ENCODE data around the gene RERE. TPM values are rescaled to one million over a fixed set of nuclear protein-coding genes. Genes with fewer than 3 reads are reported as not detected.

The RERE gene
- polyA plus RNA-seq, 2 donors = 14.0 to 24.4 TPM

DNA sequence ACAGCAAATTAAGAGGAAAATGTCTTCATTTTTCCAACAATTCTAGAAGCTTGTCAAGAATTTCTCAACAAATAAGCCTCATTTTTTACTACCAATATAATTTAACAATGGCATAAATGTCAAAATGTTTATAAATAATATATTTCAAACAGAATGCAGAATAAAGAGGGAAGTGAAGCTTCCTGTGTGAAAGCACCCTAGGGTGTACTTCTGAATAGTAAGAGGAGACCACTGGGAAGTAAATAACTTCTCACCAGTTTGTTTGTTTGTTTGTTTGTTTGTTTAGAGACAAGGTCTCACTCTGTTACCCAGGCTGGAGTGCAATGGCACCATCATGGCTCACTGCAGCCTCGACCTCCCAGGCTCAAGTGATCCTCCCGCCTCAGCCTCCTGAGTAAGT is 255.2 kb downstream of the RERE start:
- Histone ChIP-seq H3K4me1 (ENCODE audit: control insufficient read depth in 2 of 2, insufficient read depth in 2 of 2, low read length in 1 of 2) (no peaks in the 10 kb centered on the region), H3K27ac (ENCODE audit: low read depth in 2 of 2, low read length in 1 of 2) (no peak overlapping the region), H3K27me3 (ENCODE audit: control insufficient read depth in 1 of 2, insufficient read depth in 2 of 2, low read length in 2 of 2) (no peaks in the 10 kb centered on the region), H3K9me3 (ENCODE audit: control insufficient read depth in 2 of 2, insufficient read depth in 1 of 2, low read depth in 1 of 2, low read length in 1 of 2) (no peaks in the 10 kb centered on the region), H3K36me3 (ENCODE audit: control insufficient read depth in 2 of 2, insufficient read depth in 2 of 2, low read length in 1 of 2) (no peaks in the 10 kb centered on the region), H3K4me3 (ENCODE audit: low read depth in 1 of 2, low read length in 2 of 2) (no peak overlapping the region)
- WGBS, 2 donors = 95 to 98% methylated on average over 2 of the region's 2 CpGs

DNA sequence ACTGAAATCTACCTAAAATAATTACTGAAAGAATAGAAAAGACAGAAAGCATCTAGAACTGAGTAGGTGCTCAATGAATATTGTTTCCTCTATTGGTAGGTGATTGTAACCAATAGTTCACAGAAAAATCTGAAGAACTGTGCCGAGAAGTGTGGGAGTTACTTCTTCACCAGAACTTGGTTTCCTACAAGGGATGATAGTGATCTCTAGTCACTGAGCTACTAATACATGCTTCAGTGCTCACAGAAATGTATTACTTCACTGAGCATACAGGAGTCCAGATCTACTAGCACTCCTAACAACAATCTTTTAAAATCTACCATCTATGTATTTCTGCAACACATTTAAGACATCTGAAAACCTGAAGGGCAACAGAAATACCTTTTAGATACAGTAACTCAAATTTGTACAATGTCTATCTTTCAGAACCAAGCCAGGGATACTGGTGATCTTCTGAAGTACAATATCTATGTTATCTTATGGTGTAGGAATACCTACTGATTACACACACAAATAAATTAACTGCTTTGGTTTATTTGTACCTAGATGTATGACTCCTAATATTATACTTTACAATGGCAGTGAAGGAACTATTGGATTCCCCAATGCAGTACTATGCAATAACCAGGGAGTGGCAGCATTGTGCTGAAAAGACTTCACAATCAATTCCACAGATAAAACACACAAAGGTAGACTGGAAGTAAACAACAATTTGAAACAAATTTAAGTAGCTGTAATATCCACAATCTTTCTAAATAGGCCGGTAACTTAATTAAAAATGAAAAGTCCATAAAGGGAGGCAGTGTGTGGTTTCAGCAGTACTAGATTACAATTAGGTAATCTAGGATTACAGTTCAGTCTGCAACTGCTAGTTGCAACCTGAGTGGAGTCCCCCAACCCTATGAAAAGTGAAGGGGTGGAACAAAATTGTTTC is 256.6 kb downstream of the RERE start:
- no peaks in the 10 kb centered on the region for H3K4me1 ChIP-seq (ENCODE audit: control insufficient read depth in 2 of 2, insufficient read depth in 2 of 2, low read length in 1 of 2)
- no peak overlapping the region for H3K27ac ChIP-seq (ENCODE audit: low read depth in 2 of 2, low read length in 1 of 2)
- no peaks in the 10 kb centered on the region for H3K27me3 ChIP-seq (ENCODE audit: control insufficient read depth in 1 of 2, insufficient read depth in 2 of 2, low read length in 2 of 2)
- no peak overlapping the region for H3K4me3 ChIP-seq (ENCODE audit: low read depth in 1 of 2, low read length in 2 of 2)
- no peaks in the 10 kb centered on the region for H3K9me3 ChIP-seq (ENCODE audit: control insufficient read depth in 2 of 2, insufficient read depth in 1 of 2, low read depth in 1 of 2, low read length in 1 of 2)
- WGBS, 2 donors = 35 to 39% methylated on average over 2 of the region's 2 CpGs
- H3K36me3 ChIP-seq (ENCODE audit: control insufficient read depth in 2 of 2, insufficient read depth in 2 of 2, low read length in 1 of 2) = no peaks in the 10 kb centered on the region

DNA sequence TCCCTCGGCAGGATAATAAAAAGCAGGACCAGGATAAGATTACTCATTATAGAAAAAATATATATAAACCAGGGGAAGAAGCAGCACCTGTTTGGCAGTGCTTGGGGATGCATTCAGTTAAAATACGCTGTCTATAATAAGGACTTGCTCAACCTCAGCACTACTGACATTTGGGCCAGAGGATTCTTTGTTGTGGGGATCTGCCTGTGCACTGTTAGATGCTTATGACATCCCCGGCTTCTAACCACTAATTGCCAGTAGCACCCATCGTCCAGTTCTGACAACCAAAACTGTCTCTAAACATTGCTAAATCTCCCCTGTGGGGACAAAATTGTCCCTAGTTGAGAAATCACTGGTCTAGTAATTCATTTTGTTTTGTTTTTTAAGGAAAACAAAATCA is 257.4 kb downstream of the RERE start:
- Histone ChIP-seq H3K36me3 (ENCODE audit: control insufficient read depth in 2 of 2, insufficient read depth in 2 of 2, low read length in 1 of 2) (no peaks in the 10 kb centered on the region), H3K27ac (ENCODE audit: low read depth in 2 of 2, low read length in 1 of 2) (no peak overlapping the region), H3K4me3 (ENCODE audit: low read depth in 1 of 2, low read length in 2 of 2) (no peak overlapping the region), H3K4me1 (ENCODE audit: control insufficient read depth in 2 of 2, insufficient read depth in 2 of 2, low read length in 1 of 2) (no peaks in the 10 kb centered on the region), H3K27me3 (ENCODE audit: control insufficient read depth in 1 of 2, insufficient read depth in 2 of 2, low read length in 2 of 2) (no peaks in the 10 kb centered on the region), H3K9me3 (ENCODE audit: control insufficient read depth in 2 of 2, insufficient read depth in 1 of 2, low read depth in 1 of 2, low read length in 1 of 2) (no peaks in the 10 kb centered on the region)
- 87 to 89% methylated on average over 4 of the region's 4 CpGs for whole genome bisulfite sequencing, 2 donors

DNA sequence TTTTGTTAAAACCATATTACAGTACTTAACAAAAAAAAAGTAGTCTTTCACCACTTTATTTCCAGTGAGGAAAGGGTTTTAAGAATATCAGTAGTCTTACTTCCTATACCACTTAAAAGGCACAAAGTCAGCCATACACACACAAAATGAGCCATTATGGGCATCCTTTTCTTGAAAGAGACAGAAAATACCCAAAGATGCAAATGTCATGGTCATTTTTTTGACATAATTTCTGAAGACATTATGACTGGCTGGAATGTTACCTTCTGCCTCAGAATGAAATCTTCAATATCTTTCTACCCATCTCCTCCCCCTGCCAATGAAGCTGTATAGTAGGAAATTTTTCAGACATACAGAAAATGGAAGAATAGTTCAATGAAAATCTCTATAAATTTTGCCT is 261.9 kb downstream of the RERE start:
- Histone ChIP-seq H3K4me1 (ENCODE audit: control insufficient read depth in 2 of 2, insufficient read depth in 2 of 2, low read length in 1 of 2) (peaks cover 0 to 7% of the 10 kb centered on the region in 2 donors), H3K36me3 (ENCODE audit: control insufficient read depth in 2 of 2, insufficient read depth in 2 of 2, low read length in 1 of 2) (peaks cover 0 to 8% of the 10 kb centered on the region in 2 donors), H3K9me3 (ENCODE audit: control insufficient read depth in 2 of 2, insufficient read depth in 1 of 2, low read depth in 1 of 2, low read length in 1 of 2) (no peaks in the 10 kb centered on the region), H3K27me3 (ENCODE audit: control insufficient read depth in 1 of 2, insufficient read depth in 2 of 2, low read length in 2 of 2) (no peaks in the 10 kb centered on the region), H3K27ac (ENCODE audit: low read depth in 2 of 2, low read length in 1 of 2) (no peak overlapping the region), H3K4me3 (ENCODE audit: low read depth in 1 of 2, low read length in 2 of 2) (no peak overlapping the region)

DNA sequence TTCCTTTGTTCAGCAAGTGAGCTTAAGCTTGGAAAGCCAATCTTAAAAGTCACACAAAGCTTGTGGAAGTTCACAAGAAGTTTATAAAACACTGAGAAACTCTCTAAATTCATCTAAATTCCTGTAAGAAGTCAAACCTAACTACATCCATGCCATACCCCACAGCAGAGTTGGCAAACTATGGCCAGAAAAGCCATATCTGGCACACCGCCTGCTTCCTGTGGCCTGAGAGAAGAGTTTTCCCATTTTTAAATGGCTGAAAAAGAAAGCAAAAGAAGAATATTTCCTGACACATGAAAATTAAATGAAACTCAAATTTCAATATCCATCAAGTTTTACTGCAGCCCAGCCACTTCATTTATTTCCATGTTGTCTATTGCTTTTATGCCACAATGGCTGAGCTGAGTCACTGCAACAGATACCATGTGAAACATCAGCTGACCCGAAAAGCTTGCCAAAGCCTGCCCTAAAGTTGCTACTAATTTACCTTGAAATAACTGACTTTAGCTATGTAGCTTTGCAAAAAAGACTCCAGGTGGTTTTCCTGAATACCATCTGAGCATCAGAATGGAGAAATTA is 262.4 kb downstream of the RERE start:
- no peaks in the 10 kb centered on the region for H3K9me3 ChIP-seq (ENCODE audit: control insufficient read depth in 2 of 2, insufficient read depth in 1 of 2, low read depth in 1 of 2, low read length in 1 of 2)
- WGBS, 2 donors = 81 to 90% methylated on average over 2 of the region's 2 CpGs
- peaks cover 0 to 8% of the 10 kb centered on the region in 2 donors for H3K36me3 ChIP-seq (ENCODE audit: control insufficient read depth in 2 of 2, insufficient read depth in 2 of 2, low read length in 1 of 2)
- no peak overlapping the region for H3K27ac ChIP-seq (ENCODE audit: low read depth in 2 of 2, low read length in 1 of 2)
- H3K4me1 ChIP-seq (ENCODE audit: control insufficient read depth in 2 of 2, insufficient read depth in 2 of 2, low read length in 1 of 2) = peaks cover 0 to 7% of the 10 kb centered on the region in 2 donors
- H3K4me3 ChIP-seq (ENCODE audit: low read depth in 1 of 2, low read length in 2 of 2) = no peak overlapping the region
- H3K27me3 ChIP-seq (ENCODE audit: control insufficient read depth in 1 of 2, insufficient read depth in 2 of 2, low read length in 2 of 2) = no peaks in the 10 kb centered on the region

DNA sequence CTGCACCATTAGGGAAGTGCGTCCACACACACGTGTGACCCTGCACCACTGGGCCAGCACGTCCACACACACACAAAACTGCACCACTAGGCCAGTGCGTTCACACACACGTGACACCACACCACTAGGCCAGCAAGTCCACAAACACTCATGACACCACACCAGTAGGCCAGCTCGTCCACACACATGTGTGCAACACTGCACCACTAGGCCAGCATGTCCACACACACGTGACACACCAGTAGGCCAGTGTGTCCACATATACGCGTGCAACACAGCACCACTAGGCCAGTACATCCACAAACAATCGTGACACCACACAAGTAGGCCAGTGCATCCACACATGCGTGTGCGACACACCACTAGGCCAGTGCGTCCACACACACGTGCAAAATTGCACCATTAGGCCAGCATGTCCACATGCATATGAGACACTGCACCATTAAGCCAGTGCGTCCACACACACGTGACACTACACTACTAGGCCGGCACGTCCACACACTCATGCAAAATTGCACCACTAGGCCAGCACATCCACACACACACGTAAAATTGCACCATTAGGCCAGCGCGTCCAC is 264.5 kb downstream of the RERE start:
- no peaks in the 10 kb centered on the region for H3K9me3 ChIP-seq (ENCODE audit: control insufficient read depth in 2 of 2, insufficient read depth in 1 of 2, low read depth in 1 of 2, low read length in 1 of 2)
- H3K36me3 ChIP-seq (ENCODE audit: control insufficient read depth in 2 of 2, insufficient read depth in 2 of 2, low read length in 1 of 2) = peaks cover 0 to 8% of the 10 kb centered on the region in 2 donors
- H3K4me1 ChIP-seq (ENCODE audit: control insufficient read depth in 2 of 2, insufficient read depth in 2 of 2, low read length in 1 of 2) = peaks cover 0 to 7% of the 10 kb centered on the region in 2 donors
- WGBS, 2 donors = 95 to 96% methylated on average over 21 of the region's 21 CpGs
- H3K27me3 ChIP-seq (ENCODE audit: control insufficient read depth in 1 of 2, insufficient read depth in 2 of 2, low read length in 2 of 2) = no peaks in the 10 kb centered on the region
- no peak overlapping the region for H3K4me3 ChIP-seq (ENCODE audit: low read depth in 1 of 2, low read length in 2 of 2)
- no peak overlapping the region for H3K27ac ChIP-seq (ENCODE audit: low read depth in 2 of 2, low read length in 1 of 2)

DNA sequence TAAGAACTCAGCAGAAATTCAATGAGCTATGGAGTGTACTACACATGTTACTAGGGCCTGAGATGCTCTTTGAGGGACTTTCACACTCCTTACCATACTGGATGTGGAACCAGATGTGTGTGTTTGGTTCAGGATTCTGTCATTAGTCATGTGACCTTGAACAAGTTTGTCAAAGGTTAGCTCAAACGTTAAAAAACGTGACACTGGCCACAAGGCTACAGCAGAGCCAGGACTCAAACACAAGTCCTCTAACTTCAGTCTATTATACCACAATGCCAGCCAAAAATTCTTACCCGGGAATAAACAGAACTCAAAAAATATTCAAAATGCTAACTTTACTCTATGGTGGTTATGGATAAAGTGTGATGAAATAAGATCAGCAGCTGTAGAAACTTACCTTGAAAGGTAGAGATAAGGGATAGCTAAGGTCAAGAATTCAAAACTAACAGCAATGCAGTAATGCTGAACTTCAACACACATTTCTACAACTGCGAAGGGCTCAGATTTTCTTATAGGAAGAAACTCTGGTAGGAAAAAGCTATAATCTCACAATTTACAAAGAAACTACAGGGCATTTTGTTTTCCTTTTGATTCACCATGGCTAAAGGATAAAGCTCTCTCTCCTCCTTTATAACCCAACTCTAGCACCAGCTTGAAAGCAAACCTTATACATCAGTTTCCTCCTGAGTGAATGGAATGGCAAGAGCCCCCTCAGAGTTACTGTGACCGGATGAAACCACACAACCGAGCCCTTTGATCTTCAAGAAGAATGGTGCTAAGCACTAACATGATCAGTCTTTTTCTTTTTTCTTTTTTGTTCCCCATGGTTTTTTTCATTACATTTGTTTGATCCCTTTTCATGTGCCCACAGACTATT is 265.6 kb downstream of the RERE start:
- H3K4me3 ChIP-seq (ENCODE audit: low read depth in 1 of 2, low read length in 2 of 2) = no peak overlapping the region
- H3K27me3 ChIP-seq (ENCODE audit: control insufficient read depth in 1 of 2, insufficient read depth in 2 of 2, low read length in 2 of 2) = no peaks in the 10 kb centered on the region
- peaks cover 0 to 7% of the 10 kb centered on the region in 2 donors for H3K4me1 ChIP-seq (ENCODE audit: control insufficient read depth in 2 of 2, insufficient read depth in 2 of 2, low read length in 1 of 2)
- no peaks in the 10 kb centered on the region for H3K9me3 ChIP-seq (ENCODE audit: control insufficient read depth in 2 of 2, insufficient read depth in 1 of 2, low read depth in 1 of 2, low read length in 1 of 2)
- peaks cover 0 to 8% of the 10 kb centered on the region in 2 donors for H3K36me3 ChIP-seq (ENCODE audit: control insufficient read depth in 2 of 2, insufficient read depth in 2 of 2, low read length in 1 of 2)
- WGBS, 2 donors = 59 to 67% methylated on average over 6 of the region's 6 CpGs
- H3K27ac ChIP-seq (ENCODE audit: low read depth in 2 of 2, low read length in 1 of 2) = no peak overlapping the region

DNA sequence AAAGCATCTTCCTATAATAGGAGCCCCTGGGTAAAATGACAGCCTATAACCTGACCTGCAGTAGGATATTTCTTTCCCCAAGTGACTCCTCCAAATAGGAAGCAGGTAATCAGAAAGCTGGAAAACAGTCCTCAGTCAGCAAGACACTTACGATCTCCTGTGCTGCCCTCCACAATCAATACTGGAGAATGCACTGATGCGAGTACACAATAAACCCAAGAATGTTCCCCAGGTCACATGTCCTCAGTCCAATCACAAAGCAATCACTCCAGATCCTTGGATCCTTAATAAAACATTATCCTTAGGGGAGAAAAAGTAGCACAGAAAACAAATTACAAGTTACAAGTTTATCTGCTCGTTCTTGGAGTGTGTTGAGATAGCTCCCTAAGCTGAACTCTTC is 266.4 kb downstream of the RERE start:
- H3K27me3 ChIP-seq (ENCODE audit: control insufficient read depth in 1 of 2, insufficient read depth in 2 of 2, low read length in 2 of 2) = no peaks in the 10 kb centered on the region
- 82 to 88% methylated on average over 3 of the region's 3 CpGs for WGBS, 2 donors
- peaks cover 0 to 7% of the 10 kb centered on the region in 2 donors for H3K4me1 ChIP-seq (ENCODE audit: control insufficient read depth in 2 of 2, insufficient read depth in 2 of 2, low read length in 1 of 2)
- no peak overlapping the region for H3K27ac ChIP-seq (ENCODE audit: low read depth in 2 of 2, low read length in 1 of 2)
- H3K36me3 ChIP-seq (ENCODE audit: control insufficient read depth in 2 of 2, insufficient read depth in 2 of 2, low read length in 1 of 2) = peaks cover 0 to 8% of the 10 kb centered on the region in 2 donors
- no peaks in the 10 kb centered on the region for H3K9me3 ChIP-seq (ENCODE audit: control insufficient read depth in 2 of 2, insufficient read depth in 1 of 2, low read depth in 1 of 2, low read length in 1 of 2)
- H3K4me3 ChIP-seq (ENCODE audit: low read depth in 1 of 2, low read length in 2 of 2) = no peak overlapping the region

DNA sequence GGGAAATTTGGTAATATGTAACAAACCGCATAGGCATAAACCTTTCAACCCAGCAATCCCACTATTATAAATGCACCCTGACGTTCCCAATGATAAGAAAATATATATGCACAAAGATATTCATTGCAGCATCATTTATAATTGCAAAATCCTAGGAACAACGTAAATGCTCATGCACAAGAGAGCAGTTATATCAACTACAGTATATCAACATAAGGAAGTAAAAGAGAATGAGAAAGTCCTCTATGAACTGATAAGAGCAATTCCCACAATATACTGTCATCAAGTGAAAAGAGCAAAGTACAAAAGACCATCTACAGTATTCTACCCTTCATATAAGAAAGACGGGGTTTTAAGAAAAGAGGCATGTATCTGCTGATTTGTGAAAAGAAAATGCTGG is 269.6 kb downstream of the RERE start:
- 75 to 94% methylated on average over 4 of the region's 4 CpGs for WGBS, 2 donors
- peaks cover 0 to 2% of the 10 kb centered on the region in 2 donors for H3K4me1 ChIP-seq (ENCODE audit: control insufficient read depth in 2 of 2, insufficient read depth in 2 of 2, low read length in 1 of 2)
- H3K27ac ChIP-seq (ENCODE audit: low read depth in 2 of 2, low read length in 1 of 2) = no peak overlapping the region
- no peak overlapping the region for H3K4me3 ChIP-seq (ENCODE audit: low read depth in 1 of 2, low read length in 2 of 2)
- H3K9me3 ChIP-seq (ENCODE audit: control insufficient read depth in 2 of 2, insufficient read depth in 1 of 2, low read depth in 1 of 2, low read length in 1 of 2) = no peaks in the 10 kb centered on the region
- no peaks in the 10 kb centered on the region for H3K27me3 ChIP-seq (ENCODE audit: control insufficient read depth in 1 of 2, insufficient read depth in 2 of 2, low read length in 2 of 2)
- peaks cover 0 to 3% of the 10 kb centered on the region in 2 donors for H3K36me3 ChIP-seq (ENCODE audit: control insufficient read depth in 2 of 2, insufficient read depth in 2 of 2, low read length in 1 of 2)
